ENCODE measurements around the gene TSPYL2.

The TSPYL2 gene

GRCh38 chrX:53081925-53082772 lies at the start of gene TSPYL2:
Gene TSPYL2, plus strand, starts transcription at chrX:53082367. Its CDS starts 132 bp downstream, at chrX:53082499.
- DNase-seq (ENCODE audit: low read depth, low spot score) = peak; percentile 87

GRCh38 chrX:53036149-53036548 lies 46.0 kb upstream of the TSPYL2 start:
- no peak for DNase-seq (ENCODE audit: low read depth, low spot score)

- DNase-seq (ENCODE audit: low read depth, low spot score) = no peak
Observed at GRCh38 chrX:53039236-53039635, 42.9 kb upstream of the TSPYL2 start.

GRCh38 chrX:53044995-53045394 lies 37.2 kb upstream of the TSPYL2 start:
- no peak for DNase-seq (ENCODE audit: low read depth, low spot score)

DNA sequence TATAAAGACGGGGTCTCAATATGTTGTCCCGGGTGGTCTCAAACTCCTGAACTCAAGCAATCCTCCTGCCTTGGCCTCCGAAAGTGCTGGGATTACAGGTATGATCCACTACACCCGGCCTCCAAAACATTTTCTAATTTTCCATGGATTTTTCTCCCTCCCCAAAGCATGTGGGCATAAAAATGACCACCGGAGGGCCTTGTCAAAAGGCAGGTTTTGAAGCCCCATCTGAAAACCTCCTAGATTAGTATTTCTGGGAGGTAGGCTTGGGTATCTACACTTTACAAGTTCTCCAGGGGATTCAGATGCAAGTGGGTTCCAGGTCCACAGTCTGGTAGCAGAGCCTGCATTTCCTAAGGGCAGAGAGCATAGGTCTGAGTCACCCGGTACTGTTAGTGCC lies 34.9 kb upstream of the TSPYL2 start:
- no peak for DNase-seq (ENCODE audit: low read depth, low spot score)

DNA sequence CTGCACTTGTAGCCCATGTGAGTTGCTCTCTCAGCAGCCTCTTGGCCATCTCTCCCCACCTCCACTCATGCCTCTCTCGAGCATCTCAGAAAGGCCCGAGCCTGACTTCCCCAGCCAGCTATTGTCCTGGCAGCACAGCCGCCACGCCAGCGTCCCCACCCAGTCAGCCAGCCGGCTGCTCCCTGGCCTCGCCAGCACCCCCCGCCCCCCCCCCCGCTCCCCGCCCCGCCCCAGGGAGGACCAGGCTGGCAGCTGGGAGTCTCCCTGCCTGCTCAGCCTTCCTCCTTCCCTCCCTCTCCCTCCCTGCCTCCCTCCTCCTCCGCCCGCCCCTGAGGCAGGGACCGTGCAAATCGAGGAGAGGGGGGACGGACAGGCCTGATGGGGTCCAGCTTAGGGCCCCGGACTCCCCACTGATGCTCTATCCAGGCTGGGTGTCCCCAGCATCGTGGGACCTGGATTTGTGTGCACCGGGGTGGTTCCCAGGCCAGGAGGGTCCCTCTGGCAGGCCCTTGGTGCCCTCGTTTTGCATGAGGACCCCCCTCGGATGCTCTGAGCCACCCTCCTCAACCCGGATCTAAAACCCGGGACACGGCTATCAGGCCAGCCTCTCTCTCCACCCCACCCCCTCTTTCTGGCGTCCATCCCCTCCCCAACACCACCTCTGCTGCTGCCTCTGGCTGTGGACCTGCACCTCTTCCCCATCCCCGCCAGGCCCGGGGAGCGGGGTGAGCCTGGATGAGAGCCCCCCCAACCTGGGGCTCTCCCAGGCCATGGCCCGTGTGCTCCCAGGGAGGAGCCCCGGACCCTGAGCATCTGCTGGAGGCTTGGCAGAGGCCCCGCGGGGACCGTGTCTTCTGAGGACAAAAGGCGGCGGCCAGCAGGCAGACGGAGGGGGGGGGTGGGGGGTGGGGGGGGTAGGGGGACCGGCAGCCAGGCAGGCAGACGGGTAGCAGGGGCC lies 33.7 kb upstream of the TSPYL2 start, which contains the start of gene GPR173:
GPR173 (plus strand) TSS at position 621 of the 958 bp plus-strand sequence. CDS start 27,833 bp downstream, outside the sequence.
- DNase-seq (ENCODE audit: low read depth, low spot score) = no peak

DNA sequence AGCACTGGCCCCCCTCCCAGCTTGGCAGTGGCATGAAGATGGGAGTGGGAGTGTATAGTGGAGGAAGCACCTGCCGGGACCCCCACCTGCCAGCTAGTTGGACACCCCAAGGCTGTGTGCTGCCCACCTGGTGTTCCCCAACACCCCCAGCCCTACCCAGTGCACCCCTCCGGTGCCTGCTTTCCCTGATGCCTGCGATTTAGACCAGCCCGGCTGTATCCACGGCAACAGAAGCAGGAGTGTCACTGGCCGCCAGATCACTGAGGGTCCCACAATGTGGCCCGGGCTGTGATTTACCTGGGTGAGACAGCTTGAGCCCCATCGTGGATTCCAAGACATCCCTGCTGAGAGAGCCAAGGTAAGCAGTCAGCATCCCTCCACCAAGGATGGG lies 33.0 kb upstream of the TSPYL2 start:
- no peak for DNase-seq (ENCODE audit: low read depth, low spot score)

- no peak for DNase-seq (ENCODE audit: low read depth, low spot score)
Observed at GRCh38 chrX:53050841-53051240, 31.3 kb upstream of the TSPYL2 start.

DNA sequence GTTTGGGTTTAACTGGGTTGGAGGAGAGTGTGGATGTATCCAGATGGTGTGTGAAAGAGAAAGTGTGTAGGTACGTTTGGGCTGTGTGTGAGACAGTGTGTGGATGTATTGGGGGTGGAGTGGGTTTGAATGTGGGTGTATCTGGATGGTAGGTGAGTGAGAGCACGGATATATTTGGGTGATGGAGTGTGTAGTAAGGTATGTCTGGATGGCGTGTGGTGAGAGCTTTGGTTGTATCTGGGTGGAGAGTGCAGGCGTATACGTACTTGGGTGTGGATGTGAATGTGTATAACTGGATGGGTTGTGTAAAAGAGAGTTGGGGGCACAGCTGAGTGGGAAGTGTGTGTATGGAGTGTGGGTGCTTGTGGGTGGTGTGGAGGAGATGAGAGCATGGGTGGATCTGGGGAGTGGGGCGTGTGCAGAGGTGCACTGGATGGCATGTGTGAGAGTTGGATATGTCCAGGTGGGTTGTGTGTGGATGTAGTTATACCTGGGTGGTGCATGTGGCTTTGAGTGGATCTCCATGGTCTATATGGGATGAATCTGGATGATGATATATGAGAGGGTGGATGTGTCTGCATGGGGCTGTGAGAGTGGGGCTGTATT lies 26.8 kb upstream of the TSPYL2 start:
- no peak for DNase-seq (ENCODE audit: low read depth, low spot score)

- DNase-seq (ENCODE audit: low read depth, low spot score) = no peak
Observed at GRCh38 chrX:53056292-53056691, 25.9 kb upstream of the TSPYL2 start.

DNA sequence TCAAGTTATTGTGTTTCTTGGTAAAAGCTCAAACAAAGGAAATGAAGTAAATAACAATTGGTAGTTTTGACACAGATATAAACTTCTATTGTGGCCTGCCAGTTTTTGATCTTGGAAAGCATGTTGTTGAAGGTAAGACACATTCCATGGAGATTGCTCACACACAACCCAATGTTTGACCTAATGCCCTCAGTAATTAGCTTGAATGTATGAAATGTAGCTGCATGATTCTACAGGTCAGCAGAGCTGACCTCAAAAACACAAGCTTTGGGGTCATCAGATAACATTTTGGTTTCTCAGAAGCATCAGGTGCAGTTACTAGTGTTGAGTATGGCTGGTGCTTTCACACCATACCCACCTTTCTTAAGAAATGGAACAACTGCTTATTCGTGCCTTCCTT lies 17.1 kb upstream of the TSPYL2 start:
- no peak for DNase-seq (ENCODE audit: low read depth, low spot score)

- DNase-seq (ENCODE audit: low read depth, low spot score) = no peak
Observed at GRCh38 chrX:53071064-53071463, 11.1 kb upstream of the TSPYL2 start.

DNA sequence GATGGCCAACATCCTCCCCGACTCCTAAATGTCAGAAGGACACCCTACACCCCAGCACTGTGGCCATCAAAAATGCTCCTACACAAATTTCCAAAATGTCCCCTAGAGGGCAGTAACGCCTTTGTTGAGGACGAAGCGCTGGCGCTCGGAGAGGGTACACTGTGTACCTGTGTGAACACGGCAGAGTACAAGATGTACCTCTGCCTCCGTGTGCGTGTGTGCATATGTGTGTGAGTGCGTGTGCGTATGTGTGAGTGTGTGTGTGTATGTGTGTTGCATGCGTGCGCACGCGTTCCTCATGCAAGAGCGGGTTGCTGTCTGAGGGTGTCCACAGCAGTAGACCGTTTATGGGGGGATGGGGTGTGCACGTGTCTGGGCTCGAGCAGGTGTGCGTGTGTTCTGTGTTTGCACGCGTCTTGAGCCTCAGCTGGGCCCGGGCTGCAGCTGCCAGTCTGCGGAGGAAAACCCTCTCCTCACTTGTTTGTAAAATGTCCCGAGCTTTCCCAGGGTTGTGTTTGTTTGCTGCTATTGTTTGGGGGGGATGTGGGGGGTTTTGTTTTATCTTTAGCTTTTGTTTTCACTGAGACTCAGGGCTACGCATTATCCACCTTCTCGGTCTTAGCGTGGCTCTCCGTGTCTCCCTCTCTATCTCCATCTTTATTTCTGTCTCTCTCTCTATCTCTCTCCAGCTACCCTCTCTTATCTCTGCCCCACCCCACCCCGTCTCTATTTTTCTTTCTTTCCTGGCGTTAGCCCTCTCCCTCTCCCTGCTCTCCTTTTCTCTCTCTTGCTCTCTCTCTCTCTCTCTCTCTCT lies 10.4 kb upstream of the TSPYL2 start:
- DNase-seq (ENCODE audit: low read depth, low spot score) = no peak

- no peak for DNase-seq (ENCODE audit: low read depth, low spot score)
Observed at GRCh38 chrX:53072418-53073114, 9.6 kb upstream of the TSPYL2 start.

- no peak for DNase-seq (ENCODE audit: low read depth, low spot score)
Observed at GRCh38 chrX:53073115-53073586, 9.0 kb upstream of the TSPYL2 start.

- DNase-seq (ENCODE audit: low read depth, low spot score) = no peak
Observed at GRCh38 chrX:53075011-53075410, 7.2 kb upstream of the TSPYL2 start.

DNA sequence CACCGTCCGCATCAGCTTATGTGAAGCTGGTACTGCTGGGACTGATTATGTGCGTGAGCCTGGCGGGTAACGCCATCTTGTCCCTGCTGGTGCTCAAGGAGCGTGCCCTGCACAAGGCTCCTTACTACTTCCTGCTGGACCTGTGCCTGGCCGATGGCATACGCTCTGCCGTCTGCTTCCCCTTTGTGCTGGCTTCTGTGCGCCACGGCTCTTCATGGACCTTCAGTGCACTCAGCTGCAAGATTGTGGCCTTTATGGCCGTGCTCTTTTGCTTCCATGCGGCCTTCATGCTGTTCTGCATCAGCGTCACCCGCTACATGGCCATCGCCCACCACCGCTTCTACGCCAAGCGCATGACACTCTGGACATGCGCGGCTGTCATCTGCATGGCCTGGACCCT lies 5.5 kb upstream of the TSPYL2 start:
- no peak for DNase-seq (ENCODE audit: low read depth, low spot score)

GRCh38 chrX:53077207-53078197 lies 4.7 kb upstream of the TSPYL2 start:
- no peak for DNase-seq (ENCODE audit: low read depth, low spot score)

DNA sequence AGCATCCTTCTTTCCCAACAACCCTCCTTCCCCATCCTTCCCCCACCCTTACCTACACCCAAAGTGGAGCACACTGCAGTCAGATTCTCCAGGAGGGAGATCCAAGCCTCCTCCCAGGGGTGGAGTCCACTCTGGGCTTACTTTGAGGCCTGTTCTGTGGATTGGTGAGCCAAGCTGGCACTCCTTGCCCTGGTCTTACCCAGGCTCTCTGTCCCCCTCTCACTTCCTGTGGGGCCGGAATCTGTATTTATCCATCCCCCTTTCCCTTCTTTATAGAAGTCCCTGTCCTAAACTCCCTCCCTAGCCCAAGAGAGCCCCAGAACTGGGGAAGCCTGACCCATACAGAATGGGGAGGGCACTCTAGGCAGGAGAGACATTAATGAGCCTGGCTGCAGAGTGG lies 3.2 kb upstream of the TSPYL2 start:
- DNase-seq (ENCODE audit: low read depth, low spot score) = no peak
